Epidermal melanocyte (primary cell): ENCODE data around the gene SLC33A1.
A peak's percentile ranks its signal among the peaks of the same experiment; 100 is the strongest.
"Not testable (repeated sequence)": the region's sequence is repeated elsewhere in the genome, so short reads cannot be mapped to it uniquely, and the experiment has no call there.

ENCODE experiments used
- DNase-seq: peaks from one replicate; pipeline ENCODE4 v3.0.0; 2011; ENCODE audit warnings: low spot score; ENCODE audit not compliant: insufficient read length

The SLC33A1 gene

DNA sequence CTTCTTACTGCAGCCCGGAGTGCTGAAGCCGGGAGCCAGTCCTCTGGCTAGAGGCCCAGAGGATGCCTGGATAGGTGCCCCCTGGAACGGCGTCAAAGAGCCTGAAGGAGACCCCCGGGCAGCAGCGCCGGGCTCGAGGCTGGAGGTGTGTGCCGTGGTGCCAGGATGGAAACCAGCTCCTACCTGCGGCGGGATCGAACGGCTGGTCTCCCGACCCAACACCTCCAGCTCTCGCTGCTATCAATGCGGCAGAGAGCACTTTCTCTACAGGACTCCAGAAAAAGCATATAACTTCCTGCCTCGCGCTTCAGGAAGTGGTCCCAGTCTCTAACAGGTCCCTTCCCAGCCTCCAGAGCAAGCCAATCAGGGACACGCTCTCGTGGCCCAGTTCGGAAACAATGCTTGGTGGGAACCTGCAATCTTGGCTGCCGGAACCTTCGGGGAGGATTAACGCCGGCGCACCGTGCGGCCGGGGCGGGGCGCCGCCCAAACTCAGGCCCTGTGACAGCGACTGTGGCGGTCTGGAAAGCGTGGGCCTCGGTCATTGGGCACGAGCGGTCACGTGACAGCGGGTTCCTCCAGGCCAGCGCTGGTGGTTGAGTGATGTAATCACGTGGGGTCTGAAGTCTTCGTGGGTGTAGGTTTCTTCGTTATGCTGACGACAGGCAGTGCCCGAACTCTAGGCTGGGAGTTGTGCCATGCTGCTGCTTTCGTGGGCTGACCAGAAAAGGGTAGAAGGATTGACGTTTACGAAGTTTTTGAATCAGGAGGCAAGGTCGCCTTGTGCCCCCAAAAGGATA, at the start of gene SLC33A1:
TSS of gene SLC33A1 (minus strand) at position 287 of the 800 bp plus-strand sequence. CDS start 430 bp downstream, outside the sequence.
- peak; percentile 95 for DNase-seq

DNA sequence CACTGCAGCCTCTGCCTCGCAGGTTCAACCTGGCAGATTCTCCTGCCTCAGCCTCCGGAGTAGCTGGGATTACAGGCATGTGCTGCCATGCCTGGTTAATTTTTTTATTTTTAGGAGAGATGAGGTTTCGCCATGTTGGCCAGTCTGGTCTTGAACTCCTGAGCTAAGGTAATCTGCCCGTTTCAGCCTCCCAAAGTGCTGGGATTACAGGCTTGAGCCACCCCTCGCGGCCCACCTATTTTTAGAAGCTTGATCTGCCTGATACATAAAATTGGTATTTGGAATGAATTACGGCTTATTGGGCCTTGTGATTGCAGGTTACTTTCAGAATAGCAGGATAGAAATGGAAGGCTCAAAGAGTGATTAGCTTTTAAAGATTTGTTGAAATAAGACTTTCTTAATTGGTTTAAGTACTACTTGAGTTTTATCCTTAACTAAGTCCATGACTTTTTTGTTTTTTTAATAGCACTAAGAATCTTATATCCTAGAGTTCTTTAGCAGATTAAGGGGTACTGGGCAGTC, 41.2 kb upstream of the SLC33A1 start:
- DNase-seq, result no peak

DNA sequence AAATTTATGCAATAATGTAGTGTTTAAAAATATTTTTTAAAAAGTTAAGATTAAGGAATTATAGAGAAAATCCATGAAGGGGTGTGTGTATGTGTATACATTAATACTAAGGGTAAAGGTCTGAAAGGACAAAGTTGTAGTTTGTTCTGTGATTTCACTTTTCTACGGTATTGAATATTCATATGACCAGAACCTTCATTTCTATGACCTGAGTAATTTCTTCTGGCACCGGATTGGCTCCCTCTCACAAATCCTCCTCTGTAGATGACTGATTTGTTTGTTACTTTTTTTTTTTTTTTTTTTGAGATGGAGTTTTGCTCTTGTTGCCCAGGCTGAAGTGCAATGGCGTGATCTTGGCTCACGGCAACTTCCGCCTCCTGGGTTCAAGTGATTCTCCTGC, 37.1 kb upstream of the SLC33A1 start:
- no peak for DNase-seq

DNA sequence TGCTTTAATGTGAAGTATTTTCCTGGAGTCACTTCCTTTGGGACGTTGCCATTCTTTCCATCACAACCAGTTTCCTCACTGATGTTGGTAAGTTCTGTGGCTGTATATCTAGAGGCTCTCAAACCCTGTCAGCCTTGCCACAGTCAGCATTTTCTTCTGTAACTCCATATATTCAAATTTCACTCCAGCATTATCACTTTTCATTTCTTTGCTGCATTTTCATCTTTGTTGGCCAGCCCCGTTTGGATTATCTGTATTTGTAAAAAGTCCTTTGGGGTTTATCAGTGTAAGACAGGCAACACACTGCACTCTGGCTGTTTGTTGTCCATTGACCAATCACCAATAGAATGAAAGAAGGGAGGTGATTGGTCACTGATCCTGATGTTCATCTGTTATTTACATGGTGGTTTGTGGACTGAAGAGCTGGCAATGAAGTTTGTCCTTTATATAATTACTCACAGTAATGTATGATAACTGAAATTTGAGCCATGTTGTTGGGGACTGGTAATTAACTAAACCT, 36.5 kb upstream of the SLC33A1 start:
- DNase-seq, result no peak

DNA sequence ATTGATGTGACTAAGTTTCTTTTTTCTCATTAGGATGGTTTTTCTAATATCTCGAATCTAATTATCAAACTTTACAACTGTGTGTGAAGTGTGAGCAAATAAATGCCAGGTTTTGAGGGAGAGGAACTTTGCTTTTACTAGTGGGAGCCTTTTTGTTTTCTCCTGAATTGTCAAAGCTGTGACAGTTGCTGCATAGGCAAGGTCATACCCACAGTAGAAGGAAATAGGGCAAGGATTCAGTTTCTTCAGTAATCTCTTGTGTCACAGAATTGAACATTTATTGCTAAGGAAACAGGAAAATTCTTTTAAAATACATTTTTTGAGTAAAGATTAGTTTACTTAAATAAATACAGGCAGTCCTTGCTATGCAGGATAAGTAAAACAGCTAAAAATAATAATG, 35.7 kb upstream of the SLC33A1 start:
- no peak for DNase-seq

DNA sequence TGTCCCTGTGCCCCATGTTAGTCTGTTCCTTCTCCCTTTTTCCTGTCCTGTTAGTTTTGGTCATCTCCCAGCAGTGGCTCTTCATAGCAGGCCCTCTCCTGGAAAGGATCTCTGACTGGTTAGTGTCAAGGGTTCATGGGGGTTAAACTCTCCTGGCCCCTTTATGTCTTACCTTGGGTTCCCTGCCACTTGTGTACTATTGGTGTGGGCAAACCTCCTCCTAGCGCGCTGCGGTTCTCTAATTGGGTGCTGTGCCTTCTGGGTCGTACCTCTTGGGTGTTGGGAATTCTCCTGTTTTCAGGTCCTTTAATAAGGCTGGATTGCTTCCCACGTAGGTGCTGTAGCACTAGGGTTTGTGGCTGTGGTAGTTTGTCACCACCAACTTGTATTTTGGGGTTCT, 35.0 kb upstream of the SLC33A1 start:
- DNase-seq, result no peak

DNA sequence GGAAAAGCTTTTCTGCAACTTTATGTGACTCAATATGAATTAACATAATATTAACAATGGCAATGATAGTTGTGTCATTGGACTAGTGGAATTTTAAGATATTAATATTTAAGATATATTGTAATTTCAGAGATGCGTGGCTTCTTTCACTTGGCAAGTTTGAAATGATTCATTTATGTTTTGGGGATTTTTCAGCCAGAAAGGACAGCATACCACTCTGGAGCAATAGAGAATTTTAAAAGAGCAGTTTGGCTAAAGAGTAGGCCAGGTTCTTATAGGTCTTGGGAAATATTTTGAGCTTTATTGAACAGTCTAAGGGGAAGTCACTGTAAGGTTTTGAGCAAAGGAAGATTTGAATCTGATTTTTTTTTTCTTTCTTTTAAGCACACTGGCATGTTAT, 32.7 kb upstream of the SLC33A1 start:
- DNase-seq, result no peak

DNA sequence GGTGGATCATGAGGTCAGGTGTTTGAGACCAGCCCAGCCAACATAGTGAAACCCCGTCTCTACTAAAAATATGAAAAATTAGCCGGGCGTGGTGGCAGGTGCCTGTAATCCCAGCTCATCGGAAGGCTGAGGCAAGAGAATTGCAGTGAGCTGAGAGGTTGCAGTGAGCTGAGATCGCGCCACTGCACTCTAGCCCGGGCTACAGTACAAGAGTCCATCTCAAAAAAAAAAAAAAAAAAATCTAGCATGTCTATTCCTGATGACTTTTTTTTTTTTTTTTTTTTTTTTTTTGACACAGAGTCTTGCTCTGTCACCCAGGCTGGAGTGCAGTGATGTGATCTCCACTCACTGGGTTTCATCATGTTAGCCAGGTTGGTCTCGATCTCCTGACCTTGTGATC, 32.1 kb upstream of the SLC33A1 start:
- not testable (repeated sequence) for DNase-seq

DNA sequence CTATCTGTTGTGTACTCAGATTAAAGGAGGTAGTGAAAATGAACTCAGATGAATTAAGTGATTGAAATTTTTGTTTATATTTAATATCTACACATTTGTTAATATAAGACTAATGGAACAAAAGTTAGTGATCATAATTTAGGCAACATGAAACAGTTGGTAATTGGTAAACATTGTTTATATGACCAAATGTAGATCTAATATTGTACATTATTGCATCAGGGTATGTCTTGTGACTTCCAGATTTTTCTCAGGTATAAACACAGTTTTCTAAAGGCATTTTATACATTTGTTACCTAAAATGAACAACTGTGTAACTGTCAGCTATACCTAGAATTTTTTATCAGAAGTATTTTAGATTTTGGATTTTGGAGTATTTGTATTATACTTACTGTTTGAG, 31.1 kb upstream of the SLC33A1 start:
- no peak for DNase-seq

DNA sequence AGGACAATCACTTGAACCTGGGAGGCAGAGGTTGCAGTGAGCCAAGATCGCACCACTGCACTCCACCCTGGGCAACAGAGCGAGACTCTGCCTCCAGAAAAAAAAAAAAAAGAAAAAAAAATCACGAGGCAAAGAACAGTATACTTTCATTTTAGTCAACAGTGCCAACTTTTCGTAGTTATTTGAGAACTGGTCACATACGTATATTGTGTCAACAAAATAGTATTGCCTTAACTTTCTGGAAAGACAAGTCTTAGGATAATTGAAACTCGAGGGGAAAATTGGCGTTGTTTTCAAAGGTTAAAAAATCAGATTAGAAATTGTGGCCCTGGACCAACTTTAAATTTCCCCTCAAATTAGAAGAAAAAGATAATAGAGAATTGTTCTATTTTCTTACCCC, 30.1 kb upstream of the SLC33A1 start:
- no peak for DNase-seq

DNA sequence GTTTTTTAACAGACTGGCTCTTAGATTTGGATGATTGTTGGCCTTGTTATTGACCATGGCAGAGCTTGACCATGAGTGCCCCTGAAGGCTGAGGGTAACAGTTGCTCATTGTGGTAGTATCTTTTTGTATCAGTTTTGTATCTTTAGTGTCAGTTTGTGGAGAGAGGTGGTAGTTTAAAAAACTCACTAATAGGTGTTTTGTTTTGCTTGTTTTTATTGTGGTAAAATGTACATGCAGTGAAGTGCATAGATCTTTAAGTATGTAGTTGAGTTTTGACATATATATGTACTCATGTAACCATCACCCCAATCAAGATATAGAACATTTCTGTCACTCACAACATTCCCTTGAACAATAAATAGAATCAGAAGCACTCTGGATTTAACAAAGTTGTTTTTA, 26.1 kb upstream of the SLC33A1 start:
- DNase-seq, result no peak

DNA sequence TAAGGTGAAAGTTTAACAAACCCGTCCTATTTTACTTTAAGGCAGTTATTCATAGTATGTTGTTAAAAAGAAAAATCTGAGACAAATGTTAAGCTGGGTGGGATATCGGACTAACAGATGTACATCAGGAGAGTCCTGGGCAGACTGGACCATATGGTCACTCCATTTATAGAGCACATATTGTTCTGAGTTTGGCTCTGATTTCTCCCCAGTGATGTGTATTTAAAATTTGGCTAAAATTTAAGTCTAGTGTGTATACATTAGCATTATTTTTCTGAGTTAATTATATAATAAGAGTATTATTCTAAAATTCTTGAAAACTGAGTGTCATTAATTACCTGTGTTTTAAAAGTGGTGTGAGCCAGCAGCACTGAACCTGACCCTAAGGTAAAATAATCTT, 22.3 kb upstream of the SLC33A1 start:
- DNase-seq, result no peak

DNA sequence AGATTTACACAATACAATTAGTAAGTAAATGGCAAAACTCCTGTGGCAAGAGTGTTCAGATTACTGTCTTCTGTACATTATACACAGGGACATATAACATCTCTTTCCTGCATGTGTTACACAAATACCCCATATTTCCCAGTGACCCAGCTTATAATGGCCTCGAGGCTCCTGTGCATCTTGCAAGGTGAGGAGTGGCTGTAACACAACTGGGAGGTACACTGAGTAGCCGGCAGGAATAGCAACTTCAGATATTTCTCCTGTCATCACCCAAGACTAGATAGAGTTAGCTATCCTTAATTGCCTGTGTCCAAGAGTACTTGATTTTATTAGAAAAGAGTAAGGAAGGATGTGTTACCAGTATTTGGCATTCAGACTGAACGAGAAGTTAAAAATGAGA, 21.8 kb upstream of the SLC33A1 start:
- DNase-seq, result no peak

DNA sequence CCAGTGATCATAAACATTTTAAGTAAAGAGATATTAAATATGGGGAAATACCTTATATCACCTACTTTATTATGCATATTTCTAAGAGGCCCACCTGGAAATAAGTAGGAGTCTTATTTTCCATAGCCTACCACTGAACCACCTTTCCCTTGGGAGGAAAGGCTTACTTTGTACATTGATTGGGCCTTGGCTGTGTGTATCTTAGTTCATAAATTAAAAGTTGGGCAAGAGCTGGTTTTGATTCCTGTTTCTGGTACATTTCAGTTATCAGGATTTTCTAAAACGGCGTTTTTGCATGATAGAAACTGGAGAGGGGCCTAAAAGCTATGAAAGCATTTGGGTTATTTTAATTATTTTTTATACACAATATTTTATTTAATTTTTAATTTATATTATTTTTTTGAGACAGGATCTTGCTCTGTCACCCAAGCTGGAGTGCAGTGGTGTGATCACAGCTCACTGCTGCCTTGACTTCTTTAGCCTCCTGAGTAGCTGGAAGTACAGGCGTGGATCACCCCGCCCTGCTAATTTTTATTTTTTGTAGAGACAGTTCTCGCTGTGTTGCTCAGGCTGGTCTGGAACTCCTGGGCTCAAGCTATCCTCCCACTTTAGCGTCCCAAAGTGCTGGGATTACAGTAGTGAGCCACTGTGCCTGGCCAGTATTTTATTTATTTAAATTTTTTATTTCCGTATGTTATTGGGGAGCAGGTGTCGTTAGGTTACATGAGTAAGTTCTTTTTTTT, 18.8 kb upstream of the SLC33A1 start:
- no peak for DNase-seq

DNA sequence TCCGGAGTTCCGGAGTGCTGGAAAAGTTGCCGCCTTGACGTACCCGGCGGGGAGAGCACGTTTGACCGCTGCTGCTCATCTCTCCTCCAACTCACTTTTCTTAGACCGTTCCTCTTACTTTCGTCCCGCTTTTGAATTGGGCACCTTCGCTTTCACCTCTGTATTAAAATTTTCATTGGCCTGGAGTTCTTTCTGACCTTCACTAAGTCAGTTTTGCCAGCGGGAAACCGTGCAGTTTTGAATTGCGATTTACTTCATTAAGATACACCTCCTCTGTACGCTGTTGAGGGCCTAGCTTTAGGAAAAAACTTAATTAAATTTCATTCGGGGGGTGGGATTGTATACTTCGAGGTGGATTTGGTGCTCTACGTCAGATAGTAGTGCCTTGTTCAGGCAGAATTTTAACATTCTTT, 17.5 kb upstream of the SLC33A1 start:
- DNase-seq, result no peak

DNA sequence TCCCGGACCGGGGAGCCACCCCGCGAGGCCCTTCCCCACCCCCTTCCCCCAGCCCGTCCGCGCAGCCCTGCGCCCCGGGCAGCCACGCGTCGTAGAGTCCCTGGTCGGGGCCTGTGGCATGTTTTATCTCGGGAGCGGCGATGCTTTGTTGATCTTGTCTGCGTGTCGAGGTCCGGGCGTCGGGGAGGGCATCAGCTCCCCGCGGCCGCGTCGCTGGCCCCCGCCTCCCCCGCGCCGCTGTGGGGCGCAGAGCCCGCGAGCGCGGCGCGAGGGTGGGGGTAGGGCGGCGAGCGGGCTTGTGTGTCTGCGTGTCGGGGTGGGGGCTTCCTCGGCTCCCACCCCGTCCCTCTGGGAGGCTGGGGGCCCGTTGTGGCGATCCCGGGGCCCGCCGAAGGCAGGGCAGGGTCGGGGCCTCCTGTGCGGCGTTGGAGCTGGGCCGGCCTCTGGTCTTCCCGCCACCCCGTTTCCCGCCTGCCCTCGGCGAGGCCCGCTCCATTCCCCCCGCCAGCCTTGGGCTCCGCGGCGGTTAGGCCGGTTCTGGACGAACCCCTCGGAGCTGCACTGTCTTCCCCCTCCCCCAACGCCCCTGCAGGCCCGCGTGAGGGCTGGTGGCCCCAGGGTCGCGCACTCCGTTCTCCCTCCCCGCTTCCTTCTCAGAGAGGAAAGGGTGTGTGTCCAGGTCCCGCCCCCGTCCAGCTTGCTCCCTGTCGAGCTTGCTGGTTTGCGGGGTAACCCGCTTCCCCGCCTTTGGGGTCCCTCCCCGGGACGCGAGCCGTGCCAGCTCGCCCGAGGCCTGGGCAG, 16.9 kb upstream of the SLC33A1 start:
- DNase-seq, result no peak

DNA sequence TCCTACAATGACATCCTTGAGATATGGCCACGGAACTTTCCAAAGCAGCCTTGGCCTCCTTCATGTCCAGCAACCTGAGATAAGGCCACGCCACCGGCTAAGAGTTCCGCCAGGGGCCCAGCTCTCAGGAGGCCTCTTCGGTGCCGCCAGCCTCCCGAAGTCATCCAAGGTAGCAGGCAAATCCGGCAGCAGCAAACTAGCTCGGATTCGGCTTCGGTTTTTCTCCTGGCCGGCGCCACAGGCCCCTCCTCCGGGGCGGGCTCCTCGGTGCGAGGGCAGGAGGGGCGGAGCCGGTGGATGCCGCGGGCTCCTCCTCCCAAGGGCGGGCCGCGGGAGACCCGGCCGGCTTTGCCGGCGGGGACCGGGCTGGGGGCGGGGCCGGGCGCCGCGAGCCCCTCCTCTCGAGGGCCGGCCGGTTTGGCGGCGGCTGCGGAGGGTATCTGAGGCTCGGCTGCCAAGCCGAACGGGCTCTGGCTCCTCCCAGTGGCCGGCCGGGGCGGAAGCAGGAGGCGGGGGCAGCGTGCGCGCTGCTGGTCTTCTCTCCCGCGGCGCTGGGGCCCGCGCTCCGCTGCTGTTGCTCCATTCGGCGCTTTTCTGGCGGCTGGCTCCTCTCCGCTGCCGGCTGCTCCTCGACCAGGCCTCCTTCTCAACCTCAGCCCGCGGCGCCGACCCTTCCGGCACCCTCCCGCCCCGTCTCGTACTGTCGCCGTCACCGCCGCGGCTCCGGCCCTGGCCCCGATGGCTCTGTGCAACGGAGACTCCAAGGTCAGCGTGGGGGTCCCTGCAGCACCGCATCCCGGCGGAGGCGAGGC, 16.1 kb upstream of the SLC33A1 start, which contains the start of gene GMPS:
TSS of gene GMPS (plus strand) at position 518 of the 812 bp plus-strand sequence. CDS start at position 739, 221 bp downstream.
- DNase-seq, result peak; percentile 86

DNA sequence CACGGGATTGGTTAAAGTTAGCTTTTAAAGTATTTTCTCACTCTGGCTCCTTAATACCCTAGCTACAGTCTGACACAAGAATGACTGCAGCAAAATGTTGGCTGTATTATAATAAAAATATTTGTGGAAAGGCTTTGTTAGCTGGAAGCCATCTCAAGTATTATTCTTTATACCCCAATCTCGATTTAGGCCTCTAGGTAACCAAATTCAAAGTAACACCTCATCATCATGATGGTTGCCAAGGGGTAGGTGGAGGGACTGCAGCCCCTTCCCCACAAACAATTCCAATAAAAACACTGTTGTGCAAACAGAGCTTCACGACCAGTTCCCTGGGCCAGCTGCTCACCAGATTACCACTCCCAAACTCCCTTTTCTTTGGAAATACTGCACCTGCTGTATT, 15.5 kb upstream of the SLC33A1 start:
- DNase-seq, result no peak

DNA sequence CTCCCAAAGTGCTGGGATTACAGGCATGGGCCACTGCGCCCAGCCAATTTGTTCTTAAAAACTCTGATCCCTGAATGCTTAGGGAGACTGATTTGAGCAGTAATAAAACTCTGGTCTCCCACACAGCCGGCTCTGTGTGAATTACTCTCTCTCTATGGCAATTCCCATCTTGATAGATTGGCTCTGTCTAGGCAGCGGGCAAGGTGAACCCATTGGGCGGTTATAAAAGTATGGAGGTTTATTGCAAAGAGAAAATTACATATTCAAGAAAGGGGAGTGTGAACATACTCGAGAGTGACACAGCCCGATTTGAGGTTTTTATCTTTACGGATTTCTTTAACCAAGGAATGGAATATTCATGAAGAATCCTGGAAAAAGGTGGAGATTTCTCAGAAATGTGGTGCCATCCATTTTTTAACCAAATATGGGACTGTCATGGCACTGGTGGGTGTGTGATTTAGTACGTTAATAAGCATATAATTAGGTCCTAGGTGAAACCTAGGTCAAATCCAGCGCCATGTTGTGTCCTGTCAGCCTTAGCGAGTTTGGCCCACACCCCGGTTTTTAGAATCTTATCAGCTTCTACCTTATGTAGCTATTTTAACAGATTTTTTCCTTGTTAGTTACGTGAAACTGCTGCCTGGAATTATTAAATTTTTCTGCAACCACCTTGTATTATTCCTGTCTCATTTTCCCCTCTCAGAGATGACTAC, 9.0 kb upstream of the SLC33A1 start:
- DNase-seq, result no peak
